Nephron progenitor cell (in vitro differentiated cells): Measurements from ENCODE around the gene KCNAB1.

ENCODE experiments used
- DNase-seq: peaks from one replicate; pipeline ENCODE4 v3.0.0; 2021
- H3K27ac Mint-ChIP-seq: 2 replicates; pipeline ENCODE4 v1.8.0; 2021; ENCODE audit warnings: mild to moderate bottlenecking, moderate library complexity, mixed read lengths
- H3K27me3 Mint-ChIP-seq: 2 replicates; pipeline ENCODE4 v1.8.0; 2021; ENCODE audit warnings: mild to moderate bottlenecking, low read depth, mixed read lengths; ENCODE audit not compliant: poor library complexity
- H3K36me3 Mint-ChIP-seq: 2 replicates; pipeline ENCODE4 v1.8.0; 2021; ENCODE audit warnings: low read depth, mixed read lengths
- H3K4me1 Mint-ChIP-seq: 2 replicates; pipeline ENCODE4 v1.8.0; 2021; ENCODE audit warnings: mixed read lengths
- H3K4me3 Mint-ChIP-seq: 2 replicates; pipeline ENCODE4 v1.8.0; 2021; ENCODE audit warnings: mild to moderate bottlenecking, moderate library complexity, mixed read lengths
- H3K9me3 Mint-ChIP-seq: 2 replicates; pipeline ENCODE4 v1.8.0; 2021; ENCODE audit warnings: mild to moderate bottlenecking, moderate library complexity, mixed read lengths
- CTCF ChIP-seq: fragments of 200-600 bp; sonication (generic); IDR thresholded peaks from 2 replicates; pipeline ENCODE4 v1.5.0; 2021; ENCODE audit warnings: antibody characterized with exemption

The KCNAB1 gene

GRCh38 chr3:156305672-156306071, 185.3 kb downstream of the KCNAB1 start:
- Mint-ChIP-seq H3K4me3 (no peak overlapping the region), H3K4me1 (peaks cover 13% of the 10 kb centered on the region), H3K9me3 (no peaks in the 10 kb centered on the region), H3K27me3 (peaks cover 8% of the 10 kb centered on the region), H3K27ac (no peak overlapping the region), H3K36me3 (no peaks in the 10 kb centered on the region)
- DNase-seq: no peak
- TF ChIP-seq CTCF: no peak

GRCh38 chr3:156307704-156308103, 187.3 kb downstream of the KCNAB1 start:
- TF ChIP-seq CTCF: no peak
- H3K27ac Mint-ChIP-seq: peak overlapping the region; percentile 19

GRCh38 chr3:156311431-156311830, 191.1 kb downstream of the KCNAB1 start:
- no peak for TF ChIP-seq CTCF
- H3K9me3 Mint-ChIP-seq: no peaks in the 10 kb centered on the region
- no peak overlapping the region for H3K27ac Mint-ChIP-seq
- no peaks in the 10 kb centered on the region for H3K36me3 Mint-ChIP-seq
- peaks cover 7% of the 10 kb centered on the region for H3K27me3 Mint-ChIP-seq
- DNase-seq: no peak
- H3K4me3 Mint-ChIP-seq: no peak overlapping the region
- H3K4me1 Mint-ChIP-seq: peaks cover 9% of the 10 kb centered on the region

More at GRCh38 chr3:156307704-156308103, 187.3 kb downstream of the KCNAB1 start:
- DNase-seq: no peak
- Mint-ChIP-seq H3K4me1 (peaks cover 13% of the 10 kb centered on the region), H3K4me3 (no peak overlapping the region), H3K36me3 (no peaks in the 10 kb centered on the region), H3K9me3 (no peaks in the 10 kb centered on the region), H3K27me3 (peaks cover 9% of the 10 kb centered on the region)

GRCh38 chr3:156311930-156312329, 191.6 kb downstream of the KCNAB1 start:
- no peak overlapping the region for H3K27ac Mint-ChIP-seq
- no peak for TF ChIP-seq CTCF
- no peaks in the 10 kb centered on the region for H3K9me3 Mint-ChIP-seq
- DNase-seq: no peak
- no peaks in the 10 kb centered on the region for H3K36me3 Mint-ChIP-seq
- H3K27me3 Mint-ChIP-seq: peaks cover 7% of the 10 kb centered on the region
- H3K4me3 Mint-ChIP-seq: no peak overlapping the region
- peaks cover 9% of the 10 kb centered on the region for H3K4me1 Mint-ChIP-seq

- H3K4me3 Mint-ChIP-seq: no peak overlapping the region
- H3K36me3 Mint-ChIP-seq: no peaks in the 10 kb centered on the region
- no peaks in the 10 kb centered on the region for H3K9me3 Mint-ChIP-seq
- no peak overlapping the region for H3K27ac Mint-ChIP-seq
- DNase-seq: no peak
- no peak for TF ChIP-seq CTCF
- H3K27me3 Mint-ChIP-seq: peaks cover 7% of the 10 kb centered on the region
- peaks cover 8% of the 10 kb centered on the region for H3K4me1 Mint-ChIP-seq
Measured at GRCh38 chr3:156316076-156316475, 195.7 kb downstream of the KCNAB1 start.

- peaks cover 7% of the 10 kb centered on the region for H3K27me3 Mint-ChIP-seq
- no peak for TF ChIP-seq CTCF
- H3K9me3 Mint-ChIP-seq: no peaks in the 10 kb centered on the region
- no peak for DNase-seq
- H3K4me3 Mint-ChIP-seq: no peak overlapping the region
- no peak overlapping the region for H3K27ac Mint-ChIP-seq
- H3K36me3 Mint-ChIP-seq: no peaks in the 10 kb centered on the region
- peaks cover 8% of the 10 kb centered on the region for H3K4me1 Mint-ChIP-seq
Measured at GRCh38 chr3:156317462-156318074, 197.2 kb downstream of the KCNAB1 start.
